Activated naive CD8-positive, alpha-beta T cell treated with anti-CD3 and anti-CD28 coated beads, Interleukin-2, amount 50 U/mL, for 16 hours (primary cell): ENCODE results near the gene ADAMTSL1.

Source experiments
- DNase-seq: peaks from one replicate; pipeline ENCODE4 v3.0.0-alpha.2; 2020; ENCODE audit warnings: low read depth, low spot score

ADAMTSL1 gene

DNA sequence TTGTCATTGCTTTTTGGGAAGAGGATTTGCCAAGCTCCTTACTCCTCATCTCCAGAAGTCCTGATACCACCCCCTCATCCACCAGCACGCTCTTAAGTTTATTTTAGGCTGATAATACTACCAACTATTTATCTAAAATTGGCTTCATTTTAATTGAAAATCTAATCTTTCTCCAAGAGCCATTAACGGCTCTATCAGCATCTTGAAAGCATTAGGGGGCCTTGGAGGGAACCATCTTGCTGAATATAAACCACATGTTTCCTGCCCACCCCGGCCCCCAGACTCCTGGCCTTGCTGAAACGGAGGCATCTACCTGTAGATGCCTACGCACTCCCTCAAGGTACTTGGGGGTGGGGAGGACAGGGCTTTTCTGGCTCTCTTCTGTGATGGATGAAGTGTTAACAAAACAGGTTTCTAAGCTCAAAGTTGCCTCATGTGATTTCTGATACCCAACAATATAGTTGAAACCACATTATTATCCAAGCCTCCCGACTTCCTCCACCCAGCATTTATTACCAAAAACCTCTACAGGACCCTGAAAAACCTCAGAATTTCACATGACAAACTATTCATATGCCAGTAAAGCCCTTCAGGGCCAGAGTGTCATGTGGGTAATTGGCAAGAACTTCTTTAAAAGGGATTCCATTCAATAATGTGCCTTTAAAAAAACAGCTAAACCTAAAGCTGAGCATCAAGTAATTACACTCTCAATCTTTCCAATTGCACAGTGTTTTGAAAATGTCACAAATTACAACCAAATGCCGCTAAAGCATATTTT is 462.3 kb downstream of the ADAMTSL1 start:
- no peak for DNase-seq

GRCh38 chr9:18939943-18940342 is 466.0 kb downstream of the ADAMTSL1 start:
- DNase-seq, result no peak

- DNase-seq, result no peak
These were observed 467.2 kb downstream of the ADAMTSL1 start for GRCh38 chr9:18941060-18941740.

DNA sequence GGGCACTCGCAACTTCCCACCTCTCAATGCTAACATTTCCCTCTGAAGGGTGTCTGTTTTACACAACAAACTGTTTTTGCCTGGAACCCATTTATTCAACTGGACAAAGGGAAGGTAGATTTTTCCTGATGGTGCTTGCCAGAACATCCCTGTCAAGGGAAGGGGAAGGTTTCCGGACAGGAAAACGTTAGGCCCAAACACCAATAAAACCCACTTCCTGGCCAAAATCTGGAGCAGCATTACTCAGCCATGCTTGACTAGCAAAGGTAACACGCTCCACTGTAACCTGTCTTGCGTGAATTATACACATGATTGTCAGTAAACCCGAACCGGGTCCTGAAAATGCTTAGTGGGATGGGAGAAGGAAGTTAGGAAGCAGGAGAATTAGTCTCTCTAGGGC is 468.8 kb downstream of the ADAMTSL1 start:
- no peak for DNase-seq

GRCh38 chr9:18947892-18948339 is 474.0 kb downstream of the ADAMTSL1 start:
- DNase-seq, result no peak

DNA sequence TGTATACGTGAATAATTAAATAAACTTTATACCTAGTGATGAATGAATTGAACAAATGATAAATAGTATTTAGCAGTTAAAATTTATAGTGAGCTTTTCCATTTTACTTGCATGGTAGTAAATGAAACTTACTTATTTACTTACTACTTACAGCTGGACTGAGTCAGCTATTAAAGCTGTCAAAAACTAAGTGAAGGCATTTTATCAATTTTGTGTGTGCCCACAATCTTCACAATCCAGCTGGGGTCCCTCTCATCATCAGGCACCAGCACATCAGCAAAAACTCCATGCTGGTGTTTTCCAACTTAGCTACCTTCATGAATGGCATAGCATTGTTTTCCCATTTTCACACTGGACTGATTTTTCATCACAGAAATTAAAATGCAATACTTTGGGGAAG is 478.0 kb downstream of the ADAMTSL1 start:
- DNase-seq, result no peak

DNA sequence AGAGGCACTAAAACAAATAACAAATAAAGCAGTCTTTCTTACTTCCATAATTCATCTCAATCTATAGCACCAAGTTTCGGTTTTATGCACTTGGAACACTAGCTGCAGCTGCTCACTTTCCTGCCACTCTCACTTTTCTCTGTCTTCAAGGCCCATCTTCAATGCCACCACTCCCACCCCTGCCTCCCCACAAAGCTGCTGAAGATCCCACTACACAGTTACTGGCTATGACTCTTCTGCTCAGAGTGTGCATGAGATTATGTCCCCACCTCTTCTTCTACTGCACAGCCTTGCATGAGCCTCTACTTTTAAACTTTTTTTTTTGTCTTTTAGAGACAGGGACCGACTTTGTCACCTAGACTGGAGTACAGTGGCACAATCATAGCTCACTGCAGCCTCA is 481.7 kb downstream of the ADAMTSL1 start:
- DNase-seq, result no peak
